Activated CD4-positive, alpha-beta T cell treated with anti-CD3 and anti-CD28 coated beads, Interleukin-2, amount 10 ng/mL, durations not matched to agents 7 days and 5 days (primary cell): ENCODE measurements around the gene PAM16. TPM values are rescaled to one million over a fixed set of nuclear protein-coding genes. Genes with fewer than 3 reads are reported as not detected.

Experiments
- CTCF ChIA-PET: fragments of 350-600 bp; sonication (Branson Sonifier 250); formaldehyde crosslinking; loops from one replicate; lab custom pipeline; 2021; ENCODE audit warnings: antibody characterized with exemption; lab: Charles Lee
- POLR2A ChIA-PET: fragments of 350-600 bp; sonication (Branson Sonifier 250); formaldehyde crosslinking; loops from one replicate; lab custom pipeline; 2021; ENCODE audit warnings: antibody characterized with exemption; lab: Charles Lee
- DNase-seq: peaks from one replicate; pipeline ENCODE4 v3.0.0-alpha.2; 2020
- H3K27ac Mint-ChIP-seq: one replicate; pipeline ENCODE4 v1.8.0; 2021; ENCODE audit warnings: mild to moderate bottlenecking, moderate library complexity, mixed read lengths
- H3K27me3 Mint-ChIP-seq: one replicate; pipeline ENCODE4 v1.8.0; 2021; ENCODE audit warnings: mixed read lengths
- H3K36me3 Mint-ChIP-seq: one replicate; pipeline ENCODE4 v1.8.0; 2021; ENCODE audit warnings: low read depth, mixed read lengths
- H3K4me1 Mint-ChIP-seq: one replicate; pipeline ENCODE4 v1.8.0; 2021; ENCODE audit warnings: mixed read lengths
- H3K4me3 Mint-ChIP-seq: one replicate; pipeline ENCODE4 v1.8.0; 2021; ENCODE audit warnings: mild to moderate bottlenecking, moderate library complexity, mixed read lengths
- H3K9me3 Mint-ChIP-seq: one replicate; pipeline ENCODE4 v1.8.0; 2021; ENCODE audit warnings: mixed read lengths
- total RNA-seq, 2 experiments: library from RNA; stranded (reverse); gene quantifications; one replicate each; pipeline ENCODE4 v1.2.3, GENCODE V29; 2021

PAM16 gene
- total RNA-seq, 2 experiments from 2014 or later: 35.1 to 39.3 TPM

GRCh38 chr16:4388271-4389021 lies 37.3 kb upstream of the PAM16 start:
- CTCF ChIA-PET: interaction anchor here (0.6 to 1.8 kb wide), 2 partner anchors 15 to 605 kb away, joined by 3 to 5 read pairs; no protein-coding TSS in a partner anchor
- no peak overlapping the region for H3K27ac Mint-ChIP-seq
- H3K9me3 Mint-ChIP-seq: no peaks in the 10 kb centered on the region
- DNase-seq: no peak
- H3K4me1 Mint-ChIP-seq: peaks cover 2% of the 10 kb centered on the region
- peaks cover 17% of the 10 kb centered on the region for H3K36me3 Mint-ChIP-seq
- no peaks in the 10 kb centered on the region for H3K27me3 Mint-ChIP-seq
- H3K4me3 Mint-ChIP-seq: no peak overlapping the region
- POLR2A ChIA-PET: no interaction called here

GRCh38 chr16:4387781-4388180 lies 36.7 kb upstream of the PAM16 start:
- H3K4me3 Mint-ChIP-seq: no peak overlapping the region
- no peak for DNase-seq
- no peaks in the 10 kb centered on the region for H3K9me3 Mint-ChIP-seq
- ChIA-PET POLR2A (no interaction called here), CTCF (no interaction called here)
- peaks cover 2% of the 10 kb centered on the region for H3K4me1 Mint-ChIP-seq
- no peaks in the 10 kb centered on the region for H3K27me3 Mint-ChIP-seq
- H3K27ac Mint-ChIP-seq: no peak overlapping the region
- H3K36me3 Mint-ChIP-seq: peaks cover 17% of the 10 kb centered on the region

DNA sequence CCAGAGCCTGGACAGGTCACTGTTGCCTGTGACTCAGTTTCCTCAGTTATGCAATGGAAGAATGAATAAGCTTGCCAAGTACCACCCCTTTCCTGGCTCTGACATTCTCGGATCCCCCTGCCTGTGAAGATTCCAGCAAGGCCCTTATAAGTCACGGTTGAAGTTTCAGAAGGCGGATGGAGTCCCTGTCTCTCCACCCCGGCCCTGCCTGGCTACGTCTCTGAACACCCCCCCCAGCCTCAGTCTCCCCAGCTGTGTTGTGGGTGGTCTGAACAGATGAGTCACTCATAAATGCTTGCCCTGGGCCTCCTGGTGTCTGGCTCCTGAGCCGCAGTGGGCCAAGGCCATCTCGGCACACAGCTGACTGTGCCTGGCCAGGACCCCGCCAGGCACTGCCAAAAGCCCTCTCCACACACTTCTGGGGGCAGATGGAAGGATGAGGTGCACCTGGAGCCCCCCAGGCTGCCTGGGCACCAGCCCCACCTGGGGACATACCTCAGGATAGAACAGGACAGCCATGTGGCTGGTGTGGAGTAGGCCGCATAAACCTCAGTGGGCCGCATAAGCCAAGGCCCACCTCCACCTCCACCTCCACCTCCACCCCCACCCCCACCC lies 35.9 kb upstream of the PAM16 start:
- H3K27ac Mint-ChIP-seq: no peak overlapping the region
- POLR2A ChIA-PET: no interaction called here
- H3K27me3 Mint-ChIP-seq: no peaks in the 10 kb centered on the region
- peaks cover 2% of the 10 kb centered on the region for H3K4me1 Mint-ChIP-seq
- CTCF ChIA-PET: interaction anchor here (0.6 to 2.1 kb wide), 2 partner anchors 15 to 106 kb away, joined by 4 to 8 read pairs; no protein-coding TSS in a partner anchor
- no peak overlapping the region for H3K4me3 Mint-ChIP-seq
- DNase-seq: no peak
- H3K9me3 Mint-ChIP-seq: no peaks in the 10 kb centered on the region
- peaks cover 17% of the 10 kb centered on the region for H3K36me3 Mint-ChIP-seq

DNA sequence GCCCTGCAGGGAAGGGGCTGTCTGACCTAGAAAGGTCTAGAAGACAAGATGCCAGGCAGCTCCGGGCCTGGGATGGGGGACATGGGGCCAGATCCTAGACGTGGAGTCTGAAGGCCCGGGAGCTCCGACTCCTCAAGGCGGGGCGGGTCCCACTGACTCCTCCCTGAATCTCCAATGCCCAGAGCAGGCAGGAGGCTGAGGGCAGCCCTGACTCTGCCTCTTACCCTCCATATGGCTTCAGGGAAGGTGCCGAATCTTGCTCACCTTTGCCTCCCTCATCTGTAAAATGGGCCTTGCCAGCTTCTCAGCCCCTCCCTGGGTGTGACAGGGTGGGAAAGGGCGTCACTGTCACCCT lies 35.3 kb upstream of the PAM16 start:
- H3K36me3 Mint-ChIP-seq: peaks cover 17% of the 10 kb centered on the region
- no peak for DNase-seq
- no peak overlapping the region for H3K4me3 Mint-ChIP-seq
- ChIA-PET CTCF (interaction anchor here (2.1 kb wide), 1 partner anchor 16 kb away, joined by 8 read pairs; no protein-coding TSS in a partner anchor), POLR2A (no interaction called here)
- peaks cover 2% of the 10 kb centered on the region for H3K4me1 Mint-ChIP-seq
- no peak overlapping the region for H3K27ac Mint-ChIP-seq
- no peaks in the 10 kb centered on the region for H3K27me3 Mint-ChIP-seq
- H3K9me3 Mint-ChIP-seq: no peaks in the 10 kb centered on the region

GRCh38 chr16:4385789-4386450 lies 34.8 kb upstream of the PAM16 start:
- ChIA-PET POLR2A (no interaction called here), CTCF (interaction anchor here (2.1 kb wide), 1 partner anchor 17 kb away, joined by 8 read pairs; no protein-coding TSS in a partner anchor)
- no peak for DNase-seq
- H3K4me1 Mint-ChIP-seq: peaks cover 2% of the 10 kb centered on the region
- no peaks in the 10 kb centered on the region for H3K27me3 Mint-ChIP-seq
- no peaks in the 10 kb centered on the region for H3K9me3 Mint-ChIP-seq
- H3K27ac Mint-ChIP-seq: no peak overlapping the region
- peaks cover 17% of the 10 kb centered on the region for H3K36me3 Mint-ChIP-seq
- H3K4me3 Mint-ChIP-seq: no peak overlapping the region

DNA sequence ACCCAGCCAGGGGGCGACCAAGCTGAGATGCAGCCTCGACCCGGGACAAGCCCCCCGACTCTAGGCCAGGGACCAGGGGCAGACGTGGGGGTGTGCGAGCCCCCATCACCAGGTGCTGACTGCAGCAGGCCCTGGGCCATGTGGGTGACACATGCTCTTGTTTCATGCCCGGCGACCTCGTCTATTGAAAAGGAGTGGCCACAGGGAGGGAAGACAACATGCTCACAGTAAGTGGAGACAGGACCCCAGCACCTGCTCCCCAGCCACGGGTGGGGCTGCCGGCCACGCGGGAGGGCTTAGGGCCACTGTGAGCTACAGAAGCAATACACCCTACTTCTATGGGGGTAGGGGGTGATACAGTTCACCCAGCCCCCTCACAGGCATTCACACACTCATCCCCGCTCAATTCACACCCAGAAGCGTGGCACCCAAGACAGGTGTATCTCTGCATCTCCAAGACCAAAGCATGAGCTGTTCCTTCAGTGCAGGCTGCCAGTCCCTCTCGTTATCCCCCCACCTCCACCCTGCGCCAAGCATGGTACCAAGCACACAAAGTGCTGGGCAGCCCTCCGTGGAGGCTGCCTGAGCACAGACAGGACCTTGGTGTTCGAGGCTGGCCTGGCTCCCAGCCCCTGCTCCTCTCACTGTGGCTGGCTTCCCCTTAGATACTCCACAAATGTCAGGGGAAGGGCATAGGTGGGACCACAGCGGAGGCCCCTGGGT lies 34.1 kb upstream of the PAM16 start:
- ChIA-PET CTCF (interaction anchor here (2.1 kb wide), 1 partner anchor 17 kb away, joined by 8 read pairs; no protein-coding TSS in a partner anchor), POLR2A (no interaction called here)

GRCh38 chr16:4384509-4384942 lies 33.4 kb upstream of the PAM16 start:
- Mint-ChIP-seq H3K27ac (no peak overlapping the region), H3K4me1 (peaks cover 2% of the 10 kb centered on the region), H3K4me3 (no peak overlapping the region), H3K27me3 (no peaks in the 10 kb centered on the region), H3K9me3 (no peaks in the 10 kb centered on the region), H3K36me3 (peaks cover 11% of the 10 kb centered on the region)
- no peak for DNase-seq
- POLR2A ChIA-PET: no interaction called here
- CTCF ChIA-PET: no interaction called here

More for the DNA sequence above, 34.1 kb upstream of the PAM16 start:
- Mint-ChIP-seq H3K4me3 (no peak overlapping the region), H3K27ac (peak overlapping the region; percentile 25), H3K27me3 (no peaks in the 10 kb centered on the region), H3K36me3 (peaks cover 16% of the 10 kb centered on the region), H3K4me1 (peaks cover 2% of the 10 kb centered on the region), H3K9me3 (no peaks in the 10 kb centered on the region)
- no peak for DNase-seq

- Mint-ChIP-seq H3K27me3 (no peaks in the 10 kb centered on the region), H3K36me3 (peaks cover 11% of the 10 kb centered on the region), H3K27ac (no peak overlapping the region), H3K4me1 (peaks cover 2% of the 10 kb centered on the region), H3K9me3 (no peaks in the 10 kb centered on the region), H3K4me3 (no peak overlapping the region)
- DNase-seq: no peak
- ChIA-PET CTCF (no interaction called here), POLR2A (no interaction called here)
Measured at GRCh38 chr16:4383591-4384444, 32.7 kb upstream of the PAM16 start.

DNA sequence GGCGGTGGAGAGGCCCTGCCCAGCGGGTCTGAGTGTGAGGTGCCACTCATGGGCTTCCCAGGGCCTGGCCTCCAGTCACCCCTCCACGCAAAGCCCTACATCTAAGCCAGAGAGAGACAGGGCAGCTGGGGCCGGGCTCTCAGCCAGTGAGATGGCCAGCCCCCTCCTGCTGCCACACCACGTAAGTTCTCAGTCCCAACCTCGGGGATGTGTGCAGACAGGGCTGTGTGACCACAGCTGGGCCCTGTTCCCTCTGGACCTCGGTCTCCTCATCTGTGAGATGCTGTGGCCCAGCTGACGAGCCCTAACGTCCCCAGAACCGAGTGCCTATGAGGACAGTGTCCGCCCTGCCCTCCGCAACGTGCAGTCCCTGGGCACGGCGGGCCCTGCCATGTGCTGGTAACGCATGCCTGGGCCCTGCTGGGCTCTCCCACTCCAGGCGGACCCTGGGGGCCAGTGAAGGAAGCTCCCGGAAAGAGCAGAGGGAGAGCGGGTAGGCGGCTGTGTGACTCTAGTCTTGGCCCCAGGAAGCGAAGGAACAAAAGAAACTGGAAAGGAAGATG lies 31.8 kb upstream of the PAM16 start:
- ChIA-PET POLR2A (no interaction called here), CTCF (no interaction called here)
- no peak overlapping the region for H3K27ac Mint-ChIP-seq
- no peaks in the 10 kb centered on the region for H3K27me3 Mint-ChIP-seq
- no peak for DNase-seq
- peaks cover 11% of the 10 kb centered on the region for H3K36me3 Mint-ChIP-seq
- peaks cover 2% of the 10 kb centered on the region for H3K4me1 Mint-ChIP-seq
- no peaks in the 10 kb centered on the region for H3K9me3 Mint-ChIP-seq
- H3K4me3 Mint-ChIP-seq: no peak overlapping the region

GRCh38 chr16:4381935-4382794 lies 31.0 kb upstream of the PAM16 start:
- peaks cover 9% of the 10 kb centered on the region for H3K36me3 Mint-ChIP-seq
- H3K27ac Mint-ChIP-seq: no peak overlapping the region
- H3K27me3 Mint-ChIP-seq: no peaks in the 10 kb centered on the region
- ChIA-PET POLR2A (no interaction called here), CTCF (interaction anchor here (1.1 kb wide), 1 partner anchor 19 kb away, joined by 6 read pairs; no protein-coding TSS in a partner anchor)
- no peak for DNase-seq
- no peak overlapping the region for H3K4me3 Mint-ChIP-seq
- peaks cover 2% of the 10 kb centered on the region for H3K4me1 Mint-ChIP-seq
- H3K9me3 Mint-ChIP-seq: no peaks in the 10 kb centered on the region
